ENCODE measurements around the gene UBR3.
"Not testable (repeated sequence)": the region's sequence is repeated elsewhere in the genome, so short reads cannot be mapped to it uniquely, and the experiment has no call there.

The UBR3 gene, protein sequence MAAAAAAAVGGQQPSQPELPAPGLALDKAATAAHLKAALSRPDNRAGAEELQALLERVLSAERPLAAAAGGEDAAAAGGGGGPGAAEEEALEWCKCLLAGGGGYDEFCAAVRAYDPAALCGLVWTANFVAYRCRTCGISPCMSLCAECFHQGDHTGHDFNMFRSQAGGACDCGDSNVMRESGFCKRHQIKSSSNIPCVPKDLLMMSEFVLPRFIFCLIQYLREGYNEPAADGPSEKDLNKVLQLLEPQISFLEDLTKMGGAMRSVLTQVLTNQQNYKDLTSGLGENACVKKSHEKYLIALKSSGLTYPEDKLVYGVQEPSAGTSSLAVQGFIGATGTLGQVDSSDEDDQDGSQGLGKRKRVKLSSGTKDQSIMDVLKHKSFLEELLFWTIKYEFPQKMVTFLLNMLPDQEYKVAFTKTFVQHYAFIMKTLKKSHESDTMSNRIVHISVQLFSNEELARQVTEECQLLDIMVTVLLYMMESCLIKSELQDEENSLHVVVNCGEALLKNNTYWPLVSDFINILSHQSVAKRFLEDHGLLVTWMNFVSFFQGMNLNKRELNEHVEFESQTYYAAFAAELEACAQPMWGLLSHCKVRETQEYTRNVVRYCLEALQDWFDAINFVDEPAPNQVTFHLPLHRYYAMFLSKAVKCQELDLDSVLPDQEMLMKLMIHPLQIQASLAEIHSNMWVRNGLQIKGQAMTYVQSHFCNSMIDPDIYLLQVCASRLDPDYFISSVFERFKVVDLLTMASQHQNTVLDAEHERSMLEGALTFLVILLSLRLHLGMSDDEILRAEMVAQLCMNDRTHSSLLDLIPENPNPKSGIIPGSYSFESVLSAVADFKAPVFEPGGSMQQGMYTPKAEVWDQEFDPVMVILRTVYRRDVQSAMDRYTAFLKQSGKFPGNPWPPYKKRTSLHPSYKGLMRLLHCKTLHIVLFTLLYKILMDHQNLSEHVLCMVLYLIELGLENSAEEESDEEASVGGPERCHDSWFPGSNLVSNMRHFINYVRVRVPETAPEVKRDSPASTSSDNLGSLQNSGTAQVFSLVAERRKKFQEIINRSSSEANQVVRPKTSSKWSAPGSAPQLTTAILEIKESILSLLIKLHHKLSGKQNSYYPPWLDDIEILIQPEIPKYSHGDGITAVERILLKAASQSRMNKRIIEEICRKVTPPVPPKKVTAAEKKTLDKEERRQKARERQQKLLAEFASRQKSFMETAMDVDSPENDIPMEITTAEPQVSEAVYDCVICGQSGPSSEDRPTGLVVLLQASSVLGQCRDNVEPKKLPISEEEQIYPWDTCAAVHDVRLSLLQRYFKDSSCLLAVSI (N-terminal part only)

DNA sequence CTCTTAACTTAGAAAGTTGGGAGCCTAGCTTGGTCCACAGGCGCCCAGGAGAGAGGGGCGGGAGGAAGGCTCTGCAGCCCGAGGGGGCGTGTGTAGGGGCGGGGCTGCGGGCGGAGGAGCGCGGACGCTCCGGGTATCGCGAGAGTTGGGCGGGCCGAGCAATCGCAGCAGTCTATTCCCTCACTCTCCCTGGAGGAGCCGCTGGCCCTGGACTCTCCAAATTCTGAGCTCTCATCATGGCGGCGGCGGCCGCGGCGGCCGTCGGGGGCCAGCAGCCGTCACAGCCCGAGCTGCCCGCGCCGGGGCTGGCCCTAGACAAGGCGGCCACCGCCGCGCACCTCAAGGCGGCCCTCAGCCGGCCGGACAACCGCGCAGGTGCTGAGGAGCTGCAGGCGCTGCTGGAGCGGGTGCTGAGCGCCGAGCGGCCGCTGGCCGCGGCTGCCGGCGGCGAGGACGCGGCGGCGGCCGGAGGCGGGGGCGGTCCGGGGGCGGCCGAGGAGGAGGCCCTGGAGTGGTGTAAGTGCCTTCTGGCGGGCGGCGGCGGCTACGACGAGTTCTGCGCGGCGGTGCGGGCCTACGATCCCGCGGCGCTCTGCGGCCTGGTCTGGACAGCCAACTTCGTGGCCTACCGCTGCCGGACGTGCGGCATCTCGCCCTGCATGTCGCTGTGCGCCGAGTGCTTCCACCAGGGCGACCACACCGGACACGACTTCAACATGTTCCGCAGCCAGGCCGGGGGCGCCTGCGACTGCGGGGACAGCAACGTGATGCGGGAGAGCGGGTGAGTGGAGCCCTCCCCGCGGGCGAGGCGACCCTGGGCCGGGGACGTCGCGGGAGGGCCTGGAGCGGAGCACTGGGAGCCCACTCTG lies at the start of gene UBR3:
UBR3 (plus strand) TSS at position 183 of the 869 bp plus-strand sequence; CDS start at position 237, 54 bp downstream.
- peak; percentile 87 to 90 for DNase-seq

DNA sequence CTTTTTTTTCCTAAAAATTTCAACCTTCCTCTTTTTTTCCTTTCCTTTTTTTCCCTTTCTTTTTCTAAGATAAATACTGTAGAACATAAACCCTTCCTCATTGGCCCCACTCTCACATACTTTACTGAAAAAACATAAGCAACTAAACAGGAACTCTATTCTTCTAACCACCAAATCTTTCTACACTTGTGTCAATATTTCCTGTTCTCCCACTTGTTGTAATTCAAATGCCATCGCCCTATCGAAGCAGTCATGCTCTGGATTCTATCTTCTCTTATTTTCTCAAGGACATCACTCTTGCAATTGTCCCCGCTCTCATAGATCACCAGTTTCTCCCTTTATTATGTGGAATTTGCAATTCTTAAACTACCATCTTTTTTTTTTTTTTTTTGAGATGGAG lies 48.8 kb upstream of the UBR3 start:
- no peak for DNase-seq

DNA sequence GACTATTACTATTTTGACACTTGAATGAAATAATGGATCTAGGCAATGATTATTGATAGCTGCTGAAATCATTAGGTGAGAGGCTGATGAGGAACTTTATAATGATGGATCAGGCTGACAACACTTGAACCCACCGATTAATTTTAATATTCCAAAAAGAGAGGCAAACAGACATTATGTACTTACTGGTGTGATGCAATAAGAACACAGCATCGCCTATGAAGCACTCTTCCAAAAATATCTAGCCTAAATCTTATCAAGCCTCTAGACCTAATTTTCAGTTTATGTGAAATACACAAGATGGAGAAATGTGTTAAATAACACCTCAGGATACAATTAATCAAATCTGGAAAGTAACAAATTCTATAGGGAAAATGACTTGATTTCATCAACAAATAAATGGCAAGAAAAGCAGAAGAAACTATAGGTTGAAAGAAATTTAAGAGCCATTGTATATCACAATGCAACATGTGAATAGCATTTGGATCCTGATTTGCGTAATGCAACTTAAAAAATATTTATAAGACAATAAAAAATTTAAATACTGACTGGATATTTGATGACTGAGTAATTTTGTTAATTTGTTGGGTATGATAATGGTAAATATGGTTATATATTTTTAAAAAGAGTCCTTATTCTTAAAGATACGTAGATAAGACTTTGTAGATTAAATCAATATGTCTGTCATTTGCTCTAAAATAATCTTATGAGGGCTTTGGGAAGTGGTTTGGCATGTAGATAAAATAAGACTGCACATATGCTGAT lies 45.8 kb upstream of the UBR3 start:
- no peak for DNase-seq

DNA sequence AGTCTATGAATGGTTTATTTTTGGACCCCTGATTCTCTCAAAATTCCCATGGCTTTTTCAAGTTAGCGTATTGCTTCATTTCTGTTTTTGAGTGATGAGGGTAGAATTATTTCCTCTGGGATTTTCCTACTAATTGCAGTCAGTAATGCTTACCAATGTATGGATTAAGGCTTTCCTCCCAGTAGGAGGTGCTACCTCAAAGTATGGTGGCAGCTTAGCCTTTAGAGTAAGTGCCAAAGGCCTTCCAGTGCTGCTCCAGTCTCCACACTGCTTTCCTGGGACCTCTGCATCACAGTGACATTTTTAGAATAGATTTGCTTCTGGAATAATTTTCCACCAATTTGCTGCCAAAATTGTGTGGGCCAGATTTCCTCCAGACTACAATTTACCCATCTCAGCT lies 44.7 kb upstream of the UBR3 start:
- no peak for DNase-seq

DNA sequence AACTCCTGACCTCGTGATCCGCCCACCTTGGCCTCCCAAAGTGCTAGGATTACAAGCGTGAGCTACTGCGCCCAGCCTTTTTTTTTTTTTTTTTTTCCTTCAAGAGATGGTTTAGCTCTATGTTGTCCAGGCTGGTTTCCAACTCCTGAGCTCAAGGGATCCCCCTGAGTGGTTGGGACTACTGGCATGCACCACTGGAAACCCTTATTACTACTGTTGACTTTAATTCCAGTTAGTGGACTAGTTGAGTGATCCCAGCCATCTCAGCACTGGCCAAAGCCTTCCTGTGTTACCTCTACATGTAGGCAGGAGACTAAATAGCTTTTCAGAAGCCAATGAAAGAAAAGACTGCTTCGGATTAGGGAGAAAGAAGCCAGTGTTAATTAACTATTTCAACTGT lies 36.7 kb upstream of the UBR3 start:
- DNase-seq = no peak

DNA sequence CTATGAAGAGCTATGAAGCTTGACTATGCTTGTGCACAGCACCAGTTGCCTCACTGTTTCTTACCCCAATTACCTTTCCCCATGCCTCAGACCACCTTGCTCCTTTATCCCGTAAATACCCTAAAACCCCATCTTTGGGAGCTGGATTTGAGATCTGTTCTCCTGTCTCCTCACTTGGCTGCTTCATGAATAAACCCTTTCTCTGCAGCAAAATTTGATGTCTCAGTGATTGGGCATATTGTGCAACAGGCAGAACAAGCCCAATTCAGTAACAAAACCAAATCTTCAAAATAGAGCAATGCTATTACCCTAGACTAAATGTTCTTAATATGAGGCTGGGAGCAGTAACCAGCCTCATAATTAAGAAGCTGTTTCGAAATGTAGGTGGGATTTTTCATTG lies 32.1 kb upstream of the UBR3 start:
- DNase-seq = no peak

DNA sequence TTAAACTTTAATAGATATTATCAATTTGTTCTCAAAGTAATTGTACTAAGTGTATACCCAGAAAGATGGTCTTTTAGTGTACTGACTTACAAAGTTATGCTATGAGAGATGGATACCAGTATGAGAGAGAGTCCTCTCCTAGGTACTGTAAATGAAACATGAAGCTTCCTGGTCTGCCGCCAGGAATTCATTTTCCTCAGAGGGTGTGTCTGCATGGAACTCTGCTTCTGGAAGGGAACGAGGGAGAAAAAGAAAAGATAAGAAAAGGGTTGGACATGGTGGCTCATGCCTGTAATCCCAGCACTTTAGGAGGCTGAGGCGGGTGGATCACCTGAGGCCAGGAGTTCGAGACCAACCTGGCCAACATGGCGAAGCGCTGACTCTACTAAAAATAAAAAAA lies 30.8 kb upstream of the UBR3 start:
- DNase-seq = no peak

DNA sequence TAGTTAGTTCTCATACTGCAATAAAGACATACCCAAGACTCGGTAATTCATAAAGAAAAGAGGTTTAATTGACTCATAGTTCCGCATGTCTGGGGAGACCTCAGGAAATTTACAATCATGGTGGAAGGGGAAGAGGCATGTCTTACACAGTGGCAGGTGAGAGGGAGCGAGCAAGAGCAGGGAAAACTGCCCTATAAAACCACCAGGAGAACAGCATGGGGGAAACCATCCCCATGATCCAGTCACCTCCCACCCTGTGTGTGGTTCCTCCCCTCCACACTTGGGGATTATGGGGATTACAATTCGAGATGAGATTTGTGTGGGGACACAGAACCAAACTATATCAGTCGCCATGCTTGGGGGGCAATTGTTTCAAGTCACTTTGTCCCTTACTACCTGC lies 29.7 kb upstream of the UBR3 start:
- no peak for DNase-seq

DNA sequence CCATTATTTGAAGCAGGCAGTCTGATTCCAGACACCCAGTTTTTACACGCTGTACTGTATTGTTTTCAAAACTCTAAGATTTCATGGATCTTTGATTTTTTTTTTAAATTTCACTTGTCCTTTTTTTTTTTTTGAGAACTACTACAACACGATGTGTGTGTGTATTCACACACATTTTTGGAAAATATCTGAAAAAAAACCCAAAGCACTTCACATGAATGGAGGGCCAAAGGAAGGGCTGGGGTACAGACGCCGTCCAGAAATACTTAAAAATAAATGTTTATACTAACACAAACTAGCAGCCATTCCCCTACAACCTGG lies 28.9 kb upstream of the UBR3 start:
- DNase-seq = no peak

DNA sequence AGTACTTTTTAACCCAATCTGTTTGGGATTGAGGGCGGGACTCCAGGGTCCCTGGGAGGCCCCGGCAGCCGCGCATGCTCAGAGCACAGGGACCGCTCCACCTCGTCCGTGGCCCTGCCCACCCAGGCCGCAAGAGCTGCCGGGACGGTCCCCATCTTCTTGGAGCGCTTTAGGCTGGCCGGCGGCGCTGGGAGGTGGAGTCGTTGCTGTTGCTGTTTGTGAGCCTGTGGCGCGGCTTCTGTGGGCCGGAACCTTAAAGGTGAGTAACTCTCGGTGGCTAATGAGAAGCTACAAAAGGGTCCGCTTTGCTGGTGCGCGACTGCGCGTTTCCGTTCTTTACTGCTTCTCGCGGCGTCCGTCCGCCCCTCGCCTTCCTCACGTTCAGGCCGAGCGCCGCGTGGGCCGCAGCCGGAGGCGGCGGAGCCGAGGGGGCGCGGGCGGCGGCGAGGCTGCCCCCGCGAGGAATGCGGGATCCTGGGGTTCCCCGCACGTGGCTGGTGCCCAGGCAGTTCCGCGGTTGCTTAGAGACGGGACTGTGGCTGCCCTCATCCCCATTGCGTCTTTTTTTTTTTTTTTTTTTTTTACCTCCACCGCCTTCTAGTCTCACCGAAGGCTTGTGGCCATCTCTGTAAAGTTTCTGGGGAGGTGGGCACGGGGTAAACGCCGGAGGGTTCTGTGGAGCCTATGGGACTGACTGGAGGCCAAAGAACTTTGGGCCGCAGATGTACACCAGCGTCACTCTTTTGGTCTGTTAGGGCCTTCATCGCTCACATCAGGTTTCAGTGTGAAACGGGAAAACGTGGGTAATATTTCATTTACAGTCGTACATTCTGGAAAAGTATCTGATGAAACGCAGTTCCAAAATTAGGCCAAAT lies 28.3 kb upstream of the UBR3 start, which contains the start of gene SSB:
SSB (plus strand) TSS at position 154 of the 875 bp plus-strand sequence. CDS start 2,090 bp downstream, outside the sequence.
- DNase-seq = peak; percentile 94

DNA sequence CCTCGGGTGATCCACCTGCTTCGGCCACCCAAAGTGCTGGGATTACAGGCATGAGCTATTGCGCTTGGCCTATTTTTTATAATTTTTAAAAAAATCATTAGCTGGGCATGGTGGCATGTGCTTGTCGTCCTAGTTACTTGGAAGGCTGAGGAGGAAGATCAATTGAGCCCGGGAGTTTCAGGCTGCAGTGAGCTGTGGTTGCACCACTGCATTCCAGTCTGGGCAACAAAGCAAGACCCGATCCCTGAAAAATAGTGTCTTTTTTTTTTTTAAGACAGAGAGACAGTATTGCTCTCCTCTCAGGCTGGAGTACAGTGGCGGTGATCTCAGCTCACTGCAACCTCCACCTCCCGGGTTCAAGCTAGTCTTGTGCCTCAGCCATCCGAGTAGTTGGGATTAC lies 23.8 kb upstream of the UBR3 start:
- DNase-seq = no peak

DNA sequence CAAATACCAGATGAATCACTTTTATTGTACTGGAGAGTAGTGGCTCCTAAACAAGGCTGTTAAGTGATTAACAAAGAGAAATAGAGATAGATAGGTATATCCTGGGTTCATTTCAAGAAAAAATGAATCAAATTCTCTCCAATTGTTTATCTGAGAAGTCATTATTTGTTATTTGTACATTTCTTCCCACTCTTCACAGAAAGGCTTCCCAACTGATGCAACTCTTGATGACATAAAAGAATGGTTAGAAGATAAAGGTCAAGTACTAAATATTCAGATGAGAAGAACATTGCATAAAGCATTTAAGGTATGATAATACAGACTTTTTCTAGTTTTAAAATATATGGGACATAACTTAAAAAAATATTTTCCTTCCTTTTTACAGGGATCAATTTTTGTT lies 20.7 kb upstream of the UBR3 start:
- no peak for DNase-seq

DNA sequence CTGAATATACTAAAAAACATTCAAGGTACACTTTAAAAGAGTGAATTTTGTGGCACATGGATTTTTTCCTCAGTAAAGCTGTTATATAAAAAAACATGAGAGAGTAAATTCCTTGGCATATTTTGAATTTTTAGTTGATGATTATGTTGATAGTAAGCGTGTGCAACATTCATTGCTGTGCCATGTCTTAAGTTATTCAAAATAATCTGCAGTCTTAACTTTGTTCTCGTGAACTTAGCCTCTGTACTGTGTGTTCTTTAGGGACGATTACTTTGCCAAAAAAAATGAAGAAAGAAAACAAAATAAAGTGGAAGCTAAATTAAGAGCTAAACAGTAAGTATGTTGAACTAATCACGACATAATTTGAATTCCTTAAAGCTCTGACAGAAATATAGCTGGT lies 19.0 kb upstream of the UBR3 start:
- no peak for DNase-seq

DNA sequence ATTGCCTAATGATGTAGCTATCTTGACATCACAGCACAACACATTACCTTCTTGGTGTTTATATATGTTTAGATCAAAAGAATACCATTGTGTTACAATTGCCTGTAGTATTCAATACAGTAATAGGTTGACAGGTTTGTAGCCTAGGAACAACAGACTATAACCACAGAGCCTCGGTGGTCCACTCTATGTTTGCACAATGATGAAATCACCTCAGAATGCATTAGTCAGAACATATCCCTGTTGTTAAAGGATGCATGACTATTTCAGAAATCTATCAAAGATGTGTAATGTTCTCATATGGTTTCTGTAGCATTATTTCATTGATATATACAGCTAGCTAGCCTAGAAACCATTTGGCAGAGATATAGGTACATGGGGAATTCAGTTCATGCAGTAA lies 11.4 kb upstream of the UBR3 start:
- DNase-seq = no peak

DNA sequence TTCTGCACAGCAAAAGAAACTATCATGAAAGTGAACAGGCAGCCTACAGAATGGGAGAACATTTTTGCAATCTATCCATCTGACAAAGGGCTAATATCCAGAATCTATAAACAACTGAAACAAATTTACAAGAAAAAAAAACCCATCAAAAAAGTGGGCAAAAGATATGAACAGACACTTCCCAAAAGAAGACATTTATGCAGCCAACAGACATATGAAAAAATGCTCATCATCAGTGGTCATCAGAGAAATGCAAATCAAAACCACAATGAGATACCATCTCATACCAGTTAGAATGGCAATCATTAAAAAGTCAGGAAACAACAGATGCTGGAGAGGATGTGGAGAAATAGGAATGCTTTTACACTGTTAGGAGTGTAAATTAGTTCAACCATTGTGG lies 10.3 kb upstream of the UBR3 start:
- not testable (repeated sequence) for DNase-seq

DNA sequence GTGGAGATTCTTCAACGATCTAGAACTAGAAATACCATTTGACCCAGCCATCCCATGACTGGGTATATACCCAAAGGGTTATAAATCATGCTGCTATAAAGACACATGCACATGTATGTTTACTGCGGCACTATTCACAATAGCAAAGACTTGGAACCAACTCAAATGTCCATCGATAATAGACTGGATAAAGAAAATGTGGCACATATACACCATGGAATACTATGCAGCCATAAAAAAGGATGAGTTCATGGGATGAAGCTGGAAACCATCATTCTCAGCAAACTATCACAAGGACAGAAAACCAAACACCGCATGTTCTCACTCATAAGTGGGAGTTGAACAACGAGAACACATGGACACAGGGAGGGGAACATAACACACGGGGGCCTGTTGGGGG lies 9.9 kb upstream of the UBR3 start:
- not testable (repeated sequence) for DNase-seq

DNA sequence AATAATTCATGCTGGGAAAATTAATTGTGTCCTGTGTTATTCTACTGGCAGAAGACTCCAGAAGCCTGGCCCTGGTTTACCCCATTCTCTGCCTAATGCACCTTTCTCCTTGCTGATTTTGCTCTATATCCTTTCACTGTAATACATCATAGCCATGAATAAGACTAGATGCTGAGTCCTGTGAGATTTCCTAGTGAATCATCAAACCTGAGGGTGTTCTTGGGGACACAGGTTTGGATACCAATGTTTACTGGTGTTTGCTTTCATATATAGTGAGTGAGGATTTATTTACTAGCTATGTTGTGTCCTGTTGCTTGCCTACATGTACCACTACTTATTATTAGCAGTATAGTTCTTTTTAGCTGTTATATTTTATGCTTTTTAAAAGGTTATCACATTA lies 9.0 kb upstream of the UBR3 start:
- no peak for DNase-seq

DNA sequence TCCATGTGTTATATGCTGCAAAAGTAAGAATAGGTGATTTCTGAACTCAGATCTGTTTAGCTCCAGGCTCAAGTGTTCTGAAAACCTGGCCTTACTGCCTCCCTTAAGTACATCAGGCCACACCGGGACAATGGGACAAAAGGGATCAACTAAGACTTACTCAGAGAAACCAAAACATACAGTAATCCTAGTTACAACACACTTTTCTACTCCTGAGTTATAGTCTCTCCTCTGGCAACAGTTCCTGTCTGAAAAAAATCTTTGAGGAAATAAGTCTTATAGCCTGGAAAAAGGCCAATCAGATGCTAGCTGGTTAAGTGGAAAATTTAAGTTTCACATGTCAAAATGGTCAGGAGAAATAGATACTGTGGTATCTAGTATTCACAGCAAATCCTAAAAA lies 8.1 kb upstream of the UBR3 start:
- no peak for DNase-seq

DNA sequence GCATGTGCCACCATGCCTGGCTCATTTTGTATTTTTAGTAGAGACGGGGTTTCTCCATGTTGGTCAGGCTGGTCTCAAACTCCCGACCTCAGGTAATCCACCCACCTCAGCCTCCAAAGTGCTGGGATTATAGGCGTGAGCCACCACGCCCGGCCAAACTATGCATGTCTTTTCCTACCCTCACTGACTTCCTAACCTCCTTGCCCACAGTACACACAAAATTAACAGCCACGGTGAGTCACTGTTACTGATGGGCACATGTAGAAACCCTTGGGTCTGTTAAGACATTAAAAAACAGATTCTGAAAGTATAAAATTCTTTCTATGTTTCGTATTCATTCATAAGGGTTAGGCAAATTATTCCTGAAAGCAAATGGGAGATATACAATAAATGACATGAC lies 7.2 kb upstream of the UBR3 start:
- not testable (repeated sequence) for DNase-seq

DNA sequence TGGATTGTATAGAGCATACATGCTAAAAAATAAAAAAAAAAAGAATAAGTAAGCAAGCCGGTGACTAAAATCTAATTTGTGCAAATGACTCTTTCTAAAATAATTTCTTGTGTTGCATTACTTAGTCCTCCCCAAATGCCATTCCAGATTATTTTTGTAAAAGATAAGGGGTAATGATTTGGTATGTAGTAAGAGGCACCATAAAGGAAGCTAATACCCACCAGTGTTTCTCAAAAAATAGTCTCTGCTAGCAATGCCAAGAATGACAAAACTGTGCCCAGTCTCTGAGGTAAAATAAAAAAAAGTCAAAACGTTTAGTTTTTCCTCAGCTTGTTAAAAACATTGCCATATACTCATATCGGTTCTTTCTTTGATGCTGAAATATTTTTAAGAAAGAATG lies 5.2 kb upstream of the UBR3 start:
- DNase-seq = no peak
